ENCODE measurements around the gene WDR74. TPM values are rescaled to one million over a fixed set of nuclear protein-coding genes. Genes with fewer than 3 reads are reported as not detected.
"Not testable (repeated sequence)": the region's sequence is repeated elsewhere in the genome, so short reads cannot be mapped to it uniquely, and the experiment has no call there.

Gene WDR74
- polyA plus RNA-seq, 4 donors, result 30.3 to 47.5 (median 35.6) TPM

- WGBS, 3 donors, result 80 to 84% (median 83%) methylated on average over 6 of the region's 6 CpGs
- no peak overlapping the region for H3K27ac ChIP-seq (ENCODE audit: low read depth in 1 of 3, low read length in 2 of 3)
- peaks cover 0 to 7% (median 0%) of the 10 kb centered on the region in 3 donors for H3K36me3 ChIP-seq (ENCODE audit: control insufficient read depth in 3 of 3, insufficient read depth in 2 of 3, low read depth in 1 of 3, low read length in 3 of 3)
- no peaks in the 10 kb centered on the region for H3K27me3 ChIP-seq (ENCODE audit: control insufficient read depth in 3 of 3, insufficient read depth in 3 of 3, low read length in 3 of 3)
- DNase-seq (no peak), FAIRE-seq (no peak)
- H3K9me3 ChIP-seq (ENCODE audit: control insufficient read depth in 2 of 2, insufficient read depth in 1 of 2, low read depth in 1 of 2, low read length in 1 of 2), result no peaks in the 10 kb centered on the region
- no peaks in the 10 kb centered on the region for H3K4me1 ChIP-seq (ENCODE audit: control insufficient read depth in 3 of 3, insufficient read depth in 2 of 3, low read depth in 1 of 3, low read length in 2 of 3)
- H3K4me3 ChIP-seq (ENCODE audit: low read depth in 1 of 3, low read length in 3 of 3), result no peak overlapping the region
Measured at GRCh38 chr11:62865635-62866034, 26.2 kb upstream of the WDR74 start.

- no peaks in the 10 kb centered on the region for H3K4me1 ChIP-seq (ENCODE audit: control insufficient read depth in 3 of 3, insufficient read depth in 2 of 3, low read depth in 1 of 3, low read length in 2 of 3)
- H3K27ac ChIP-seq (ENCODE audit: low read depth in 1 of 3, low read length in 2 of 3), result no peak overlapping the region
- WGBS, 3 donors, result 76 to 85% (median 82%) methylated on average over 4 of the region's 4 CpGs
- FAIRE-seq (no peak), DNase-seq (no peak)
- no peaks in the 10 kb centered on the region for H3K27me3 ChIP-seq (ENCODE audit: control insufficient read depth in 3 of 3, insufficient read depth in 3 of 3, low read length in 3 of 3)
- H3K9me3 ChIP-seq (ENCODE audit: control insufficient read depth in 2 of 2, insufficient read depth in 1 of 2, low read depth in 1 of 2, low read length in 1 of 2), result no peaks in the 10 kb centered on the region
- no peak overlapping the region for H3K4me3 ChIP-seq (ENCODE audit: low read depth in 1 of 3, low read length in 3 of 3)
- H3K36me3 ChIP-seq (ENCODE audit: control insufficient read depth in 3 of 3, insufficient read depth in 2 of 3, low read depth in 1 of 3, low read length in 3 of 3), result peaks cover 0 to 7% (median 0%) of the 10 kb centered on the region in 3 donors
Measured at GRCh38 chr11:62863687-62864335, 24.4 kb upstream of the WDR74 start.

DNA sequence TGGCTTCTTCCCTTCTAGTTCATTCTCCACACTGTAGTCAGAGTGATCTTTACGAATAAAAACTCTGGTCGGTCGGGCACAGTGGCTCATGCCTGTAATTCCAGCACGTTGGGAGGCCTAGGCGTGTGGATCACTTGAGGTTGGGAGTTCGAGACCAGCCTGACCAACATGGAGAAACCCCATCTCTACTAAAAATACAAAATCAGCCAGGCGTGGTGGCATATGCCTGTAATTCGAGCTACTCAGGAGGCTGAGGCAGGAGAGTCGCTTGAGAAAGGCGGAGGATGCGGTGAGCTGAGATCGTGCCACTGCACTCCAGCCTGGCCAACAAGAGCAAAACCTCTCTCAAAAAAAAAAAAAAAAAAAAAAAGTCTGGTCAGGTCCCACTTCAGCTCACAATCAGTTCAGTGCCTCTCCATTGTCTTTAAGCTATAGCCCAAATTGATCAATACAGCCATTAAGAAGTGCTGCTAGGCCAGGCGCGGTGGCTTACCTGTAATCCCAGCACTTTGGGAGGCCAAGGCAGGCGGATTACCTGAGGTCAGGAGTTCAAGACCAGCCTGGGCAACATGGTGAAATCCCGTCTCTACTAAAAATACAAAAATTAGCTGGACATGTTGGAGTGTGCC lies 22.3 kb upstream of the WDR74 start:
- 90 to 94% (median 91%) methylated on average over 16 of the region's 16 CpGs for WGBS, 3 donors
- not testable (repeated sequence) for H3K27ac ChIP-seq (ENCODE audit: low read depth in 1 of 3, low read length in 2 of 3); H3K4me3 ChIP-seq (ENCODE audit: low read depth in 1 of 3, low read length in 3 of 3); DNase-seq; H3K36me3 ChIP-seq (ENCODE audit: control insufficient read depth in 3 of 3, insufficient read depth in 2 of 3, low read depth in 1 of 3, low read length in 3 of 3); FAIRE-seq; H3K4me1 ChIP-seq (ENCODE audit: control insufficient read depth in 3 of 3, insufficient read depth in 2 of 3, low read depth in 1 of 3, low read length in 2 of 3); H3K27me3 ChIP-seq (ENCODE audit: control insufficient read depth in 3 of 3, insufficient read depth in 3 of 3, low read length in 3 of 3); H3K9me3 ChIP-seq (ENCODE audit: control insufficient read depth in 2 of 2, insufficient read depth in 1 of 2, low read depth in 1 of 2, low read length in 1 of 2)

GRCh38 chr11:62860835-62861563 lies 21.6 kb upstream of the WDR74 start:
- DNase-seq, result no peak
- no peaks in the 10 kb centered on the region for H3K9me3 ChIP-seq (ENCODE audit: control insufficient read depth in 2 of 2, insufficient read depth in 1 of 2, low read depth in 1 of 2, low read length in 1 of 2)
- no peak overlapping the region for H3K27ac ChIP-seq (ENCODE audit: low read depth in 1 of 3, low read length in 2 of 3)
- H3K36me3 ChIP-seq (ENCODE audit: control insufficient read depth in 3 of 3, insufficient read depth in 2 of 3, low read depth in 1 of 3, low read length in 3 of 3), result peaks cover 0 to 5% (median 0%) of the 10 kb centered on the region in 3 donors
- H3K4me3 ChIP-seq (ENCODE audit: low read depth in 1 of 3, low read length in 3 of 3), result no peak overlapping the region
- 68 to 78% (median 77%) methylated on average over 5 of the region's 5 CpGs for WGBS, 3 donors
- peaks cover 0 to 5% (median 0%) of the 10 kb centered on the region in 3 donors for H3K4me1 ChIP-seq (ENCODE audit: control insufficient read depth in 3 of 3, insufficient read depth in 2 of 3, low read depth in 1 of 3, low read length in 2 of 3)
- no peaks in the 10 kb centered on the region for H3K27me3 ChIP-seq (ENCODE audit: control insufficient read depth in 3 of 3, insufficient read depth in 3 of 3, low read length in 3 of 3)
- no peak for FAIRE-seq

DNA sequence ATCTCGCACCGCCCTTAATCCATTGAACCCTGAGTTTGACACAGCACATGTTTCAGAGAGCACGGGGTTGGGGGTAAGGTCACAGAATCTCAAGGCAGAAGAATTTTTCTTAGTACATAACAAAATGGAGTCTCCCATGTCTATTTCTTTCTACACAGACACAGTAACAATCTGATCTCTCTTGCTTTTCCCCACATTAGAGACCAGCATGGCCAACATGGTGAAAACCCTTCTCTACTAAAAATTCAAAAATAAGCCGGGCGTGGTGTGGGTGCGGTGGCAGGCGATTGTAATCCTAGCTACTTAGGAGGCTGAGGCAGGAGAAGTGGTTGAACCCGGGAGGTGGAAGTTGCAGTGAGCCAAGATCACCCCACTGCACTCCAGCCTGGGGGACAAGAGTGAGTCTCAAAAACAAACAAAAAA lies 19.9 kb upstream of the WDR74 start:
- not testable (repeated sequence) for DNase-seq; FAIRE-seq; H3K27me3 ChIP-seq (ENCODE audit: control insufficient read depth in 3 of 3, insufficient read depth in 3 of 3, low read length in 3 of 3); H3K36me3 ChIP-seq (ENCODE audit: control insufficient read depth in 3 of 3, insufficient read depth in 2 of 3, low read depth in 1 of 3, low read length in 3 of 3); H3K4me3 ChIP-seq (ENCODE audit: low read depth in 1 of 3, low read length in 3 of 3); H3K9me3 ChIP-seq (ENCODE audit: control insufficient read depth in 2 of 2, insufficient read depth in 1 of 2, low read depth in 1 of 2, low read length in 1 of 2); H3K27ac ChIP-seq (ENCODE audit: low read depth in 1 of 3, low read length in 2 of 3); H3K4me1 ChIP-seq (ENCODE audit: control insufficient read depth in 3 of 3, insufficient read depth in 2 of 3, low read depth in 1 of 3, low read length in 2 of 3)
- WGBS, 3 donors, result 71 to 86% (median 83%) methylated on average over 8 of the region's 8 CpGs

DNA sequence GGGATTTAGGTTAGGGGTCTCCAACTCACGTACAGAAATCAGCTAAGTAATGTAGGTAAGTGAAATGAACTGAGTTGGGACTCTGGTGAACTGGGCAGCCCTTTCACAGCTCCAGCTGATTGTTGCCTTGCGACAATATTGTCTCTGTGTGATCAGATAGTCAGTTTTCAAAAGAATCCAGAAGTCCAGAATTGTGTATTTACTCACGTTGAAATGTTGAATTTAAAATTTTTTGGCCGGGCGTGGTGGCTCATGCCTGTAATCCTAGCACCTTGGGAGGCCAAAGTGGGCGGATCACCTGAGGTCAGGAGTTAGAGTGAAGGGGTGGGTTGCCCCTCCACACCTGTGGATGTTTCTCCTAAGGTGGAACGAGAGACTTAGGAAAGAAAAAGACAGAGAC lies 18.8 kb upstream of the WDR74 start:
- no peak overlapping the region for H3K27ac ChIP-seq (ENCODE audit: low read depth in 1 of 3, low read length in 2 of 3)
- 77 to 80% (median 77%) methylated on average over 7 of the region's 7 CpGs for WGBS, 3 donors
- no peak for DNase-seq
- no peaks in the 10 kb centered on the region for H3K9me3 ChIP-seq (ENCODE audit: control insufficient read depth in 2 of 2, insufficient read depth in 1 of 2, low read depth in 1 of 2, low read length in 1 of 2)
- H3K27me3 ChIP-seq (ENCODE audit: control insufficient read depth in 3 of 3, insufficient read depth in 3 of 3, low read length in 3 of 3), result no peaks in the 10 kb centered on the region
- H3K36me3 ChIP-seq (ENCODE audit: control insufficient read depth in 3 of 3, insufficient read depth in 2 of 3, low read depth in 1 of 3, low read length in 3 of 3), result peaks cover 2 to 5% (median 3%) of the 10 kb centered on the region in 3 donors
- H3K4me3 ChIP-seq (ENCODE audit: low read depth in 1 of 3, low read length in 3 of 3), result no peak overlapping the region
- H3K4me1 ChIP-seq (ENCODE audit: control insufficient read depth in 3 of 3, insufficient read depth in 2 of 3, low read depth in 1 of 3, low read length in 2 of 3), result peaks cover 2 to 11% (median 5%) of the 10 kb centered on the region in 3 donors
- FAIRE-seq, result no peak

- peaks cover 5 to 8% (median 7%) of the 10 kb centered on the region in 3 donors for H3K36me3 ChIP-seq (ENCODE audit: control insufficient read depth in 3 of 3, insufficient read depth in 2 of 3, low read depth in 1 of 3, low read length in 3 of 3)
- no peaks in the 10 kb centered on the region for H3K9me3 ChIP-seq (ENCODE audit: control insufficient read depth in 2 of 2, insufficient read depth in 1 of 2, low read depth in 1 of 2, low read length in 1 of 2)
- 53 to 57% (median 57%) methylated on average over 2 of the region's 2 CpGs for WGBS, 3 donors
- H3K4me1 ChIP-seq (ENCODE audit: control insufficient read depth in 3 of 3, insufficient read depth in 2 of 3, low read depth in 1 of 3, low read length in 2 of 3), result peaks cover 4 to 11% (median 6%) of the 10 kb centered on the region in 3 donors
- DNase-seq, result no peak
- FAIRE-seq, result no peak
- no peak overlapping the region for H3K27ac ChIP-seq (ENCODE audit: low read depth in 1 of 3, low read length in 2 of 3)
- H3K27me3 ChIP-seq (ENCODE audit: control insufficient read depth in 3 of 3, insufficient read depth in 3 of 3, low read length in 3 of 3), result no peaks in the 10 kb centered on the region
- no peak overlapping the region for H3K4me3 ChIP-seq (ENCODE audit: low read depth in 1 of 3, low read length in 3 of 3)
Measured at GRCh38 chr11:62857541-62857982, 18.2 kb upstream of the WDR74 start.

DNA sequence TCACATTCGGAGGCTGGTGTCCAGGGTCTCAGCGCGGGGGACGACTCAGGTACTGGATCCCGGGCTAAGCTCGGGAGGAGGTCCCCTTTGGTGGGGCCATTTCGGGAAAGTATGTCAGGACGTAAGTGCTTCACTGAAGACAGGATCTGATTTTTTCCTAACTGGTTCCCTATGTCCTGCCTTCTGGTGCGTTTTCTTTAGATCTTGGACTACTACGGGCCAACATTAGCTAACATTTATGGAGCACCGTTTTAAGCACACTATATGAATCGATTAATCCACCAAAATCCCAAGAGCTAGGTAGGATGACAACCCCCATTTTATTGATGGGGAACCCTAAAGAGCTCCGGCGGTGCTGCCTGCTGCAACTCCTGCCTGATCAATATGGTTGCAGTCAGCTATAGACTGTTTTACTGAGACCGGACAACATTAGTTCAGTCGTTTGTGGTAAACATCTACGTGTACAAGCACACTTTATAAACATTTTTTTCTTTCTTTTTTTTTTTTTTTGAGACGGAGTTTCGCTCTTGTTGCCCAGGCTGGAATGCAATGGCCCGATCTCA lies 17.0 kb upstream of the WDR74 start:
- Histone ChIP-seq H3K4me3 (ENCODE audit: low read depth in 1 of 3, low read length in 3 of 3) (peak overlapping the region; percentile 45 to 94 (median 57)), H3K4me1 (ENCODE audit: control insufficient read depth in 3 of 3, insufficient read depth in 2 of 3, low read depth in 1 of 3, low read length in 2 of 3) (peaks cover 4 to 11% (median 6%) of the 10 kb centered on the region in 3 donors), H3K27ac (ENCODE audit: low read depth in 1 of 3, low read length in 2 of 3) (peak overlapping the region in 2 of 3 donors; percentile 81 to 88), H3K27me3 (ENCODE audit: control insufficient read depth in 3 of 3, insufficient read depth in 3 of 3, low read length in 3 of 3) (no peaks in the 10 kb centered on the region), H3K36me3 (ENCODE audit: control insufficient read depth in 3 of 3, insufficient read depth in 2 of 3, low read depth in 1 of 3, low read length in 3 of 3) (peaks cover 5 to 15% (median 13%) of the 10 kb centered on the region in 3 donors), H3K9me3 (ENCODE audit: control insufficient read depth in 2 of 2, insufficient read depth in 1 of 2, low read depth in 1 of 2, low read length in 1 of 2) (no peaks in the 10 kb centered on the region)
- DNase-seq (no peak), FAIRE-seq (no peak)
- 1 to 3% (median 1%) methylated on average over 20 of the region's 20 CpGs for WGBS, 3 donors

All from small intestine (tissue), 7 donors.